Esophagus squamous epithelium (tissue), 4 donors: ENCODE data around the gene SINHCAF.

Experiments used
- CTCF ChIP-seq, 6 experiments: fragments of 450-650 bp in 4 of 6; fragments of 200-600 bp in 2 of 6; sonication (generic) in 2 of 6; IDR thresholded peaks; one replicate each; pipeline ENCODE4 v1.5.1; 2016 to 2019; ENCODE audit warnings: antibody characterized with exemption in 6 of 6, mild to moderate bottlenecking in 4 of 6, moderate library complexity in 4 of 6
- POLR2A ChIP-seq, 4 donors: fragments of 450-650 bp; IDR thresholded peaks; one replicate each; pipeline ENCODE4 v1.6.1; 2017; ENCODE audit warnings: antibody characterized with exemption in 4 of 4, mild to moderate bottlenecking in 4 of 4, moderate library complexity in 3 of 4

- TF ChIP-seq POLR2A (IDR thresholded peaks at IDR 0.05) = no peak
- no peak for TF ChIP-seq CTCF (IDR thresholded peaks at IDR 0.05)
Measured at GRCh38 chr12:31259136-31259886, 66.6 kb downstream of the SINHCAF start.
